ENCODE measurements around the gene VDR.

GRCh38 chr12:47887529-47887928 is 17.3 kb downstream of the VDR start:
- TF ChIP-seq CTCF (IDR thresholded peaks at IDR 0.05) = no peak
- TF ChIP-seq EZH2 (IDR thresholded peaks at IDR 0.05; ENCODE audit: borderline replicate concordance, insufficient read depth, low read depth, low read length, poor library complexity, severe bottlenecking) = no peak
